Stimulated activated CD4-positive, alpha-beta T cell treated with anti-CD3 and anti-CD28 coated beads, TNF-alpha, amount 100 ng/mL, for 4 hours (primary cell): ENCODE results near the gene CLHC1.
A peak's percentile ranks its signal among the peaks of the same experiment; 100 is the strongest.
"Not testable (repeated sequence)": the region's sequence is repeated elsewhere in the genome, so short reads cannot be mapped to it uniquely, and the experiment has no call there.

Experiments used
- DNase-seq, 3 experiments: peaks; one replicate each; pipeline ENCODE4 v3.0.0-alpha.2; 2020; ENCODE audit warnings: low read depth in 3 of 3

The CLHC1 gene

GRCh38 chr2:55136138-55136541 is 96.0 kb downstream of the CLHC1 start:
- DNase-seq, result no peak

- no peak for DNase-seq
Measured at GRCh38 chr2:55135491-55135890, 96.6 kb downstream of the CLHC1 start.

GRCh38 chr2:55134316-55134706 is 97.8 kb downstream of the CLHC1 start:
- no peak for DNase-seq

- DNase-seq, result peak in 2 of 3 experiments; percentile 12 to 18
Measured at GRCh38 chr2:55133467-55134315, 98.4 kb downstream of the CLHC1 start.

GRCh38 chr2:55130849-55131248 is 101.2 kb downstream of the CLHC1 start:
- DNase-seq, result no peak

- DNase-seq, result not testable (repeated sequence)
Measured at GRCh38 chr2:55126643-55127042, 105.5 kb downstream of the CLHC1 start.
